OCI-LY7 (cell line): ENCODE data around the gene NFATC3.

Experiments used
- CTCF ChIP-seq: fragments of 200-600 bp; sonication (generic); conservative IDR thresholded peaks from 2 replicates; pipeline ENCODE4 v1.5.1; 2014; ENCODE audit warnings: mild to moderate bottlenecking, antibody characterized with exemption, low read length, moderate library complexity, mixed read lengths
- EZH2phosphoT487 ChIP-seq: fragments of 200-600 bp; sonication (generic); IDR thresholded peaks from 2 replicates; pipeline ENCODE4 v1.6.1; 2018; ENCODE audit warnings: low read depth, borderline replicate concordance, mild to moderate bottlenecking, mixed run types, antibody characterized with exemption, low read length, moderate library complexity, mixed read lengths

- no peak for TF ChIP-seq CTCF
- no peak for TF ChIP-seq EZH2phosphoT487
Observed at GRCh38 chr16:68094614-68094934, 9.4 kb downstream of the NFATC3 start.
